ENCODE measurements around the gene RNF167.
A peak's percentile ranks its signal among the peaks of the same experiment; 100 is the strongest.

RNF167 gene

GRCh38 chr17:4986951-4987766 is 47.1 kb downstream of the RNF167 start, which contains the start of gene CAMTA2:
Gene CAMTA2 (minus strand): TSS chr17:4987675. CDS start chr17:4986222, 1,453 bp downstream.
- DNase-seq = peak; percentile 83

GRCh38 chr17:4987767-4988567 is 47.9 kb downstream of the RNF167 start:
- no peak for DNase-seq

- no peak for DNase-seq
Observed at GRCh38 chr17:4994081-4994595, 54.1 kb downstream of the RNF167 start.
